ENCODE results near the gene PEX3. TPM values are rescaled to one million over a fixed set of nuclear protein-coding genes. Genes with fewer than 3 reads are reported as not detected.
"Not testable (repeated sequence)": the region's sequence is repeated elsewhere in the genome, so short reads cannot be mapped to it uniquely, and the experiment has no call there.

PEX3 gene
- total RNA-seq, 2 donors from 2014 or later, result 2.0 to 4.4 TPM

DNA sequence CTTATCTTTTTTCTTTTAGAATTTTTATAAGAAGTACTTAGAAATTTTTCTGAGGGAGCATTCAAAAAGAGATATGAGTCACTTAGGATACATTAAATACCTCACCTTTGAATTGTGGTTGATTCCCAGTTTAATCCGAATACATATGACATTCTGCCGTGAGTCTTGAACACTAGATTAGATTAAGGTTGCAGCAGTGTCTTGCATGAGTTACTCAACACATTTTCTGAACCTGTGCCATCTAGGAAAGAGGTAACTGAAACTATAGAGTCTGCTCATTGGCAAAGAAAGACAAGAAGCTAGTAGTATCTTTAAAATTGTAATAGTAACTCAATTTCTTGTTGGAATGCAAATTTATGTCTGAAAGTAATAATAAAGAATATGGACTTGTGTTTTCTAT lies 14.9 kb downstream of the PEX3 start:
- intact Hi-C loops (cut with DNase I), result no loop called here
- TF ChIP-seq POLR2A (IDR thresholded peaks at IDR 0.05), result no peak
- TF ChIP-seq, protein P1, sequence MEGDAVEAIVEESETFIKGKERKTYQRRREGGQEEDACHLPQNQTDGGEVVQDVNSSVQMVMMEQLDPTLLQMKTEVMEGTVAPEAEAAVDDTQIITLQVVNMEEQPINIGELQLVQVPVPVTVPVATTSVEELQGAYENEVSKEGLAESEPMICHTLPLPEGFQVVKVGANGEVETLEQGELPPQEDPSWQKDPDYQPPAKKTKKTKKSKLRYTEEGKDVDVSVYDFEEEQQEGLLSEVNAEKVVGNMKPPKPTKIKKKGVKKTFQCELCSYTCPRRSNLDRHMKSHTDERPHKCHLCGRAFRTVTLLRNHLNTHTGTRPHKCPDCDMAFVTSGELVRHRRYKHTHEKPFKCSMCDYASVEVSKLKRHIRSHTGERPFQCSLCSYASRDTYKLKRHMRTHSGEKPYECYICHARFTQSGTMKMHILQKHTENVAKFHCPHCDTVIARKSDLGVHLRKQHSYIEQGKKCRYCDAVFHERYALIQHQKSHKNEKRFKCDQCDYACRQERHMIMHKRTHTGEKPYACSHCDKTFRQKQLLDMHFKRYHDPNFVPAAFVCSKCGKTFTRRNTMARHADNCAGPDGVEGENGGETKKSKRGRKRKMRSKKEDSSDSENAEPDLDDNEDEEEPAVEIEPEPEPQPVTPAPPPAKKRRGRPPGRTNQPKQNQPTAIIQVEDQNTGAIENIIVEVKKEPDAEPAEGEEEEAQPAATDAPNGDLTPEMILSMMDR (IDR thresholded peaks at IDR 0.05), result no peak
- Histone ChIP-seq H3K4me1 (no peaks in the 10 kb centered on the region), H3K36me3 (replicated peaks in 1 of 2; ENCODE audit: insufficient read depth in 1 of 2, low read depth in 2 of 2) (no peaks in the 10 kb centered on the region), H3K27ac (no peak overlapping the region), H3K4me3 (no peak overlapping the region), H3K27me3 (no peaks in the 10 kb centered on the region), H3K9me3 (no peaks in the 10 kb centered on the region)
- WGBS, 2 donors, result 33 to 40% methylated on average over 2 of the region's 2 CpGs
- DNase-seq (no peak), ATAC-seq (no peak)

DNA sequence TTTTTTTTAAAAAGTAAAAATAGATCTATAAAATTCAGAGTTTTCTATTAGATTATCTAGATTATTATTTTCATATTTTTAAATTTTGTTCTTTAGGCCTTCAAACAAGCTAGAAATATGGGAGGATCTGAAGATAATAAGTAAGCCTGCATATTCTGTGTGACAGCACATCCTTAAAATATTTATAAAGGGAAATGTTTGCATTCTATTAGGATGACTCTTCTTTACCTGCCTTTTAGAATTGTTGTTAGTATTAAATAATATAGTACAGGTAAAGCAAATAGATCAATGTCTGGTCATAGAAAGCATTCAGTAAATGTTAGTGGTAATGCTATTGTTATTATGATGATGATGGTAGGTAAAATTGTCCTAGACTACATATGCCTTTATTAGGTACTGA lies 17.4 kb downstream of the PEX3 start:
- intact Hi-C loops (cut with DNase I), result no loop called here

DNA sequence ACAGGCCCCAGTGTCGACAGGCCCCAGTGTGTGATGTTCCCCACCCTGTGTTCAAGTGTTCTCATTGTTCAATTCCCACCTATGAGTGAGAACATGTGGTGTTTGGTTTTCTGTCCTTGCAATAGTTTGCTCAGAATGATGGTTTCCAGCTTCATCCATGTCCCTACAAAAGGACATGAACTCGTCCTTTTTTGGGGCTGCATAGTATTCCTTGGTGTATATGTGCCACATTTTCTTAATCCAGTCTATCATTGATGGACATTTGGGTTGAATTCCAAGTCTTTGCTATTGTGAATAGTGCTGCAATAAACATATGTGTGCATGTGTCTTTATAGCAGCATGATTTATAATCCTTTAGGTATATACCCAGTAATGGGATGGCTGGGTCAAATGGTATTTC lies 18.2 kb downstream of the PEX3 start:
- DNase-seq; H3K4me1 ChIP-seq; intact Hi-C loops (cut with DNase I); H3K4me3 ChIP-seq; ATAC-seq; H3K36me3 ChIP-seq (replicated peaks in 1 of 2; ENCODE audit: insufficient read depth in 1 of 2, low read depth in 2 of 2); H3K27me3 ChIP-seq; H3K27ac ChIP-seq; H3K9me3 ChIP-seq: not testable (repeated sequence)
- WGBS, 2 donors, result 65 to 81% methylated on average over 2 of the region's 2 CpGs

More for the DNA sequence above, 17.4 kb downstream of the PEX3 start:
- Histone ChIP-seq H3K27ac (no peak overlapping the region), H3K27me3 (no peaks in the 10 kb centered on the region), H3K4me3 (no peak overlapping the region), H3K9me3 (no peaks in the 10 kb centered on the region), H3K4me1 (no peaks in the 10 kb centered on the region), H3K36me3 (replicated peaks in 1 of 2; ENCODE audit: insufficient read depth in 1 of 2, low read depth in 2 of 2) (peaks cover 0 to 5% of the 10 kb centered on the region in 2 donors)
- DNase-seq (no peak), ATAC-seq (no peak)
- no peak for TF ChIP-seq POLR2A (IDR thresholded peaks at IDR 0.05)
- TF ChIP-seq, protein P1 (IDR thresholded peaks at IDR 0.05), result no peak

DNA sequence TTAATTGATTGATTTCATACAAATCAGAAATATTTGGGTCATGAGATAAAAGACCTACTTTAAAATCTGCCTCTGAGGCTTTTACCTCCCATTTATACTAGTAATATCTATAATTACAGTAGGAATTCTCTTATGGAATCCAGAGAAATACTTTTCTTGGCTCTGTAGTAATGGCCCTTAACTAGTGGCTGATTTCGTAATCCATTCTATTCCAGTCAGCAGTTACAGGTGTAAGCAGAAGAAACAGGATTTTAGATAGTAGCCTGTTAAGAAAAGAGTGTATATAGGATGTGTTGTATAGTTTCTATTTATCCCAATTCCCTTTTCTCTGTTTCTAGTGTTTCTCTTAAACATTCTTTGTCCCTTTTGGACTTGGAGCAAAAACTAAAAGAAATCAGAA lies 21.2 kb downstream of the PEX3 start:
- ATAC-seq (no peak), DNase-seq (no peak)
- Histone ChIP-seq H3K4me1 (no peaks in the 10 kb centered on the region), H3K27ac (no peak overlapping the region), H3K4me3 (no peak overlapping the region), H3K27me3 (no peaks in the 10 kb centered on the region), H3K36me3 (replicated peaks in 1 of 2; ENCODE audit: insufficient read depth in 1 of 2, low read depth in 2 of 2) (peaks cover 0 to 14% of the 10 kb centered on the region in 2 donors), H3K9me3 (no peaks in the 10 kb centered on the region)
- no peak for TF ChIP-seq POLR2A (IDR thresholded peaks at IDR 0.05)
- TF ChIP-seq, protein P1 (IDR thresholded peaks at IDR 0.05), result no peak
- intact Hi-C loops (cut with DNase I), result no loop called here
- WGBS, 2 donors, result 86 to 96% methylated on average over 1 of the region's 1 CpG

DNA sequence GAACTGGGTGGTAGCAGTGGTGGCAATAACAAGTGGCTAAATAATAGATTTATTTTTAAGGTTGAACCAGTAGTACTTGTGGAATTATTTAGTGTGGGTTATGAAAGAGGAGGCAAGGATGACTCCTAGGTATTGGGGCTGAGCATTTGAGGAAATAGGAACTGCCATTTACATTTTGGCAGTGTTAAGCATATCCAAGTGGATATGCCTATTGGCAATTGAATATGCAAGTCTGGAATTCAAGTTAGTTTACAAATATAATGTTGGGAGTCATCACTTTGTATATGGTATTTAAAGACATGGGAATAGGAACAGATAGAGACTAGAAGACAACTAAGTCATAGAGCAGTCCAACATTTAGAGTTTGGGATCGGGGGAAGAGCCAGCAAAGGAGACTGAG lies 25.9 kb downstream of the PEX3 start:
- peaks cover 0 to 11% of the 10 kb centered on the region in 2 donors for H3K36me3 ChIP-seq (replicated peaks in 1 of 2; ENCODE audit: insufficient read depth in 1 of 2, low read depth in 2 of 2)
- no peaks in the 10 kb centered on the region for H3K27me3 ChIP-seq
- ATAC-seq, result no peak
- no peak for DNase-seq
- H3K27ac ChIP-seq, result no peak overlapping the region
- H3K9me3 ChIP-seq, result no peaks in the 10 kb centered on the region
- no peak for TF ChIP-seq POLR2A (IDR thresholded peaks at IDR 0.05)
- TF ChIP-seq, protein P1 (IDR thresholded peaks at IDR 0.05), result no peak
- intact Hi-C loops (cut with DNase I), result no loop called here
- 91 to 95% methylated on average over 1 of the region's 1 CpG for WGBS, 2 donors
- no peaks in the 10 kb centered on the region for H3K4me1 ChIP-seq
- H3K4me3 ChIP-seq, result no peak overlapping the region
